H9 (cell line): ENCODE data around the gene SORCS2. TPM values are rescaled to one million over a fixed set of nuclear protein-coding genes. Genes with fewer than 3 reads are reported as not detected.

ENCODE experiments used
- DNase-seq: peaks from one replicate; pipeline ENCODE4 v3.0.0-alpha.2; 2017
- H2AFZ ChIP-seq: one replicate; pipeline ENCODE4 v1.6.1; 2013; ENCODE audit warnings: mild to moderate bottlenecking, low read length, control low read depth, moderate library complexity
- H2AK5ac ChIP-seq: 2 replicates; pipeline ENCODE4 v1.6.1; 2013; ENCODE audit warnings: low read length, control low read depth, mixed read lengths; ENCODE audit not compliant: insufficient read length
- H2BK120ac ChIP-seq: one replicate; pipeline ENCODE4 v1.6.1; 2013; ENCODE audit warnings: low read depth, mild to moderate bottlenecking, low read length, control low read depth, inconsistent platforms; ENCODE audit not compliant: poor library complexity, severe bottlenecking
- H2BK12ac ChIP-seq: 2 replicates; pipeline ENCODE4 v1.6.1; 2013; ENCODE audit warnings: low read length, control low read depth, mixed read lengths, low read depth; ENCODE audit not compliant: insufficient read length
- H2BK15ac ChIP-seq: 2 replicates; pipeline ENCODE4 v1.6.1; 2013; ENCODE audit warnings: low read depth, low read length, control low read depth
- H2BK20ac ChIP-seq: one replicate; pipeline ENCODE4 v1.6.1; 2013; ENCODE audit warnings: low read depth, mild to moderate bottlenecking, low read length, control low read depth, inconsistent platforms; ENCODE audit not compliant: poor library complexity, severe bottlenecking
- H2BK5ac ChIP-seq: 2 replicates; pipeline ENCODE4 v1.6.1; 2013; ENCODE audit warnings: low read length, control low read depth, mixed read lengths; ENCODE audit not compliant: insufficient read length
- H3K14ac ChIP-seq: 2 replicates; pipeline ENCODE4 v1.6.1; 2013; ENCODE audit warnings: low read length, control low read depth; ENCODE audit not compliant: insufficient read depth
- H3K18ac ChIP-seq: 2 replicates; pipeline ENCODE4 v1.6.1; 2013; ENCODE audit warnings: low read depth, mild to moderate bottlenecking, mixed read lengths, low read length, control low read depth; ENCODE audit not compliant: insufficient read length
- H3K23ac ChIP-seq: 2 replicates; pipeline ENCODE4 v1.6.1; 2013; ENCODE audit warnings: low read length, control low read depth, mixed read lengths, low read depth; ENCODE audit not compliant: insufficient read length
- H3K23me2 ChIP-seq: 2 replicates; pipeline ENCODE4 v1.6.1; 2013; ENCODE audit warnings: low read depth, mild to moderate bottlenecking, mixed read lengths, low read length, control low read depth; ENCODE audit not compliant: insufficient read length, poor library complexity, severe bottlenecking
- H3K27ac ChIP-seq: 2 replicates; pipeline ENCODE4 v1.5.1; 2013; ENCODE audit warnings: low read length, control low read depth, mixed read lengths, low read depth; ENCODE audit not compliant: insufficient read length
- H3K27me3 ChIP-seq: 2 replicates; pipeline ENCODE4 v1.6.1; 2013; ENCODE audit warnings: low read length, control low read depth, inconsistent platforms; ENCODE audit not compliant: insufficient read depth
- H3K4ac ChIP-seq: 2 replicates; pipeline ENCODE4 v1.6.1; 2013; ENCODE audit warnings: low read depth, mild to moderate bottlenecking, control low read depth, inconsistent platforms, low read length, moderate library complexity
- H3K4me1 ChIP-seq: 2 replicates; pipeline ENCODE4 v1.6.1; 2013; ENCODE audit warnings: low read length, control low read depth, inconsistent platforms; ENCODE audit not compliant: insufficient read depth
- H3K4me2 ChIP-seq: 2 replicates; pipeline ENCODE4 v1.6.1; 2013; ENCODE audit warnings: low read length, control low read depth, mixed read lengths; ENCODE audit not compliant: insufficient read length, insufficient read depth
- H3K56ac ChIP-seq: 2 replicates; pipeline ENCODE4 v1.6.1; 2013; ENCODE audit warnings: low read depth, mild to moderate bottlenecking, mixed read lengths, low read length, control low read depth; ENCODE audit not compliant: insufficient read length
- H3K79me1 ChIP-seq: 2 replicates; pipeline ENCODE4 v1.6.1; 2013; ENCODE audit warnings: low read depth, mild to moderate bottlenecking, moderate library complexity, low read length, control low read depth, inconsistent platforms; ENCODE audit not compliant: insufficient read depth, poor library complexity, severe bottlenecking
- H3K79me2 ChIP-seq: 2 replicates; pipeline ENCODE4 v1.6.1; 2013; ENCODE audit warnings: low read length, control low read depth, inconsistent platforms; ENCODE audit not compliant: insufficient read depth
- H3K9ac ChIP-seq: 2 replicates; pipeline ENCODE4 v1.6.1; 2013; ENCODE audit warnings: low read length, control low read depth, mixed read lengths; ENCODE audit not compliant: insufficient read length; ENCODE audit errors: extremely low read depth
- H3K9me3 ChIP-seq: one replicate; pipeline ENCODE4 v1.6.1; 2013; ENCODE audit warnings: low read depth, low read length, inconsistent platforms; ENCODE audit not compliant: control insufficient read depth
- H3T11ph ChIP-seq: one replicate; pipeline ENCODE4 v1.6.1; 2013; ENCODE audit warnings: mild to moderate bottlenecking, low read length, control low read depth, inconsistent platforms
- H4K20me1 ChIP-seq: one replicate; pipeline ENCODE4 v1.6.1; 2013; ENCODE audit not compliant: control insufficient read depth, insufficient read length, insufficient read depth
- H4K5ac ChIP-seq: 2 replicates; pipeline ENCODE4 v1.6.1; 2013; ENCODE audit warnings: low read depth, mild to moderate bottlenecking, mixed read lengths, low read length, control low read depth; ENCODE audit not compliant: insufficient read length
- H4K8ac ChIP-seq: replicated peaks from 2 replicates; pipeline ENCODE4 v1.6.1; 2013; ENCODE audit warnings: low read length, control low read depth, mixed read lengths, low read depth; ENCODE audit not compliant: insufficient read length
- H4K91ac ChIP-seq: 2 replicates; pipeline ENCODE4 v1.6.1; 2013; ENCODE audit warnings: low read depth, mild to moderate bottlenecking, moderate library complexity, mixed read lengths, low read length, control low read depth; ENCODE audit not compliant: insufficient read length
- H3K27ac Mint-ChIP-seq, 3 experiments: 2 replicates in 2 of 3; 3 replicates in 1 of 3; pipeline ENCODE4 v1.8.0; 2020 to 2021; ENCODE audit warnings: mixed read lengths in 3 of 3, mild to moderate bottlenecking in 1 of 3, moderate library complexity in 1 of 3
- H3K27me3 Mint-ChIP-seq: 2 replicates; pipeline ENCODE4 v1.8.0; 2021; ENCODE audit warnings: low read depth, mild to moderate bottlenecking, moderate library complexity, mixed read lengths
- H3K36me3 Mint-ChIP-seq, 3 experiments: 2 replicates in 2 of 3; 3 replicates in 1 of 3; pipeline ENCODE4 v1.8.0; 2020 to 2021; ENCODE audit warnings: low read depth in 3 of 3, mixed read lengths in 3 of 3; ENCODE audit not compliant: insufficient read depth in 1 of 3
- H3K4me1 Mint-ChIP-seq, 2 experiments: 2 replicates each; pipeline ENCODE4 v1.8.0; 2020; ENCODE audit warnings: mixed read lengths in 2 of 2
- H3K4me3 Mint-ChIP-seq, 2 experiments: 2 replicates in 1 of 2; 3 replicates in 1 of 2; pipeline ENCODE4 v1.8.0; 2020 to 2021; ENCODE audit warnings: mild to moderate bottlenecking in 2 of 2, mixed read lengths in 2 of 2, moderate library complexity in 1 of 2
- H3K9me3 Mint-ChIP-seq, 2 experiments: 2 replicates in 1 of 2; 3 replicates in 1 of 2; pipeline ENCODE4 v1.8.0; 2020; ENCODE audit warnings: mild to moderate bottlenecking in 2 of 2, mixed read lengths in 2 of 2, moderate library complexity in 1 of 2
- CTCF ChIP-seq: fragments of 200-600 bp; sonication (generic); conservative IDR thresholded peaks from 3 replicates; pipeline ENCODE4 v1.8.0; 2021; ENCODE audit warnings: antibody characterized with exemption, mild to moderate bottlenecking
- WGBS: extraction: QIAGEN DNeasy Blood & Tissue Kit; methylation state at CpG from one replicate; pipeline ENCODE4 v1.1.7; 2013; ENCODE audit warnings: missing lambda C conversion rate, low lambda C conversion rate, mixed read lengths; ENCODE audit not compliant: insufficient read length; ENCODE audit errors: extremely low coverage; 5-methylcytosine and 5-hydroxymethylcytosine counted together
- total RNA-seq: library from RNA; stranded (reverse); gene quantifications from 2 replicates; pipeline ENCODE4 v1.2.1, GENCODE V29; 2021

The SORCS2 gene
- total RNA-seq, 1 experiment from 2014 or later = 0.57 TPM

- TF ChIP-seq CTCF = no peak
- H3K27ac Mint-ChIP-seq = no peak overlapping the region
Measured at GRCh38 chr4:7273738-7274297, 81.5 kb downstream of the SORCS2 start.

More at GRCh38 chr4:7273738-7274297, 81.5 kb downstream of the SORCS2 start:
- Histone ChIP-seq H3K27me3 (no peaks in the 10 kb centered on the region), H4K8ac (no peak overlapping the region), H3K79me1 (no peaks in the 10 kb centered on the region), H3K4ac (no peak overlapping the region), H3K27ac (no peak overlapping the region), H3T11ph (no peak overlapping the region), H2BK20ac (no peak overlapping the region), H2AFZ (no peak overlapping the region), H3K18ac (no peak overlapping the region), H3K79me2 (no peaks in the 10 kb centered on the region), H2BK12ac (no peak overlapping the region), H3K56ac (no peak overlapping the region), H3K9me3 (no peaks in the 10 kb centered on the region), H3K23me2 (no peaks in the 10 kb centered on the region), H3K9ac (no peak overlapping the region), H3K4me1 (no peaks in the 10 kb centered on the region), H2BK120ac (no peak overlapping the region), H3K4me2 (no peak overlapping the region), H4K5ac (no peak overlapping the region), H4K91ac (no peak overlapping the region), H2AK5ac (no peak overlapping the region), H3K23ac (no peak overlapping the region), H2BK15ac (no peak overlapping the region), H2BK5ac (no peak overlapping the region), H4K20me1 (peaks cover 2% of the 10 kb centered on the region), H3K14ac (no peak overlapping the region)
- Mint-ChIP-seq H3K4me3 (no peak overlapping the region), H3K36me3 (no peaks in the 10 kb centered on the region), H3K4me1 (no peaks in the 10 kb centered on the region), H3K27me3 (peaks cover 33% of the 10 kb centered on the region), H3K9me3 (peaks cover 0 to 5% of the 10 kb centered on the region in 2 experiments; a peak in 2 of 5 replicates)
- DNase-seq = no peak
- no CpG with 5 or more reads among the region's 8 CpGs for WGBS
